Measurements from ENCODE around the gene ELOVL2.

The ELOVL2 gene

DNA sequence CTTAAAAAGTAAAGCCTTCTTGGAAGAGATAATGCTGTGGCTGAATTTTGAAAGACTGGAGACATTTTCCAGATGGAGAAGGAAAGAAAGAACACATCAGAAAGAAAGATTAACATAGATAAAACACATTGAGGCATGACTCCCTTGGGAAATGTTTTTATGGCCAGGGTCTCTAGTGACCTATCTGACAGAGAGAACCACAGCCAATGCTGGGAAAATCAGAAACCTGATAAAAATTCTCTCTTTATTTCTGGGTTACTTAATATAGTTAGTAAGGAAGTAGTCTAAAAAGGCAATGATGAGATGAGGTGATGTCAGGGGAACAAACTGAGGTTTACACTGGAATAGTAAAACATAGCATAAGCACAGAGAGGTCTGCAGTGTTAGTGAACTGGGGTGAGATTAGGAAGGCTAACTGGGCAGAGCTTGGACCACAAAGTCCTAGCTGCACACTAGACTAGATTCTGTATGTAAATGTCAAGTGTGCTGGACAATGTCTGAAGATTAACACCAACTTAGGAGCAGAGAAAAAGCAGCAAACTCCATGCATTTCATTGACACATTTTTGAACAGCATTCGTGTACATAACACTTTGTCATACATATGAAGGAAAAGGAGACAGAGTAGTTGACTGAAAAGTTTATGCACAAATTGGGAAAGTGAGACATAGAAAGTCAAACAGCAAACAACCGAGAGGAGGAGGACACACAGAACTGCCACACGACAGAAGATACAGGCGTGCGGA, 31.0 kb downstream of the ELOVL2 start:
- no peak for DNase-seq
- Histone ChIP-seq H3K9me3 (ENCODE audit: insufficient read depth, low read length, severe bottlenecking) (no peaks in the 10 kb centered on the region), H2AFZ (ENCODE audit: low read depth, low read length) (no peak overlapping the region), H3K4me3 (ENCODE audit: low read depth in 1 of 2, low read length in 2 of 2) (no peak overlapping the region), H3K36me3 (ENCODE audit: insufficient read depth, low read length) (no peaks in the 10 kb centered on the region), H3K27ac (ENCODE audit: low read length) (no peak overlapping the region), H4K20me1 (ENCODE audit: insufficient read depth, low read length) (no peaks in the 10 kb centered on the region), H3K27me3 (ENCODE audit: insufficient read depth, low read length, poor library complexity) (peaks cover 25% of the 10 kb centered on the region), H3K4me2 (ENCODE audit: insufficient read depth, low read length) (no peak overlapping the region), H3K79me2 (ENCODE audit: insufficient read depth, low read length) (no peaks in the 10 kb centered on the region), H3K9ac (ENCODE audit: low read depth, low read length) (no peak overlapping the region), H3K4me1 (ENCODE audit: insufficient read depth, low read length) (no peaks in the 10 kb centered on the region)
- TF ChIP-seq, protein P1, sequence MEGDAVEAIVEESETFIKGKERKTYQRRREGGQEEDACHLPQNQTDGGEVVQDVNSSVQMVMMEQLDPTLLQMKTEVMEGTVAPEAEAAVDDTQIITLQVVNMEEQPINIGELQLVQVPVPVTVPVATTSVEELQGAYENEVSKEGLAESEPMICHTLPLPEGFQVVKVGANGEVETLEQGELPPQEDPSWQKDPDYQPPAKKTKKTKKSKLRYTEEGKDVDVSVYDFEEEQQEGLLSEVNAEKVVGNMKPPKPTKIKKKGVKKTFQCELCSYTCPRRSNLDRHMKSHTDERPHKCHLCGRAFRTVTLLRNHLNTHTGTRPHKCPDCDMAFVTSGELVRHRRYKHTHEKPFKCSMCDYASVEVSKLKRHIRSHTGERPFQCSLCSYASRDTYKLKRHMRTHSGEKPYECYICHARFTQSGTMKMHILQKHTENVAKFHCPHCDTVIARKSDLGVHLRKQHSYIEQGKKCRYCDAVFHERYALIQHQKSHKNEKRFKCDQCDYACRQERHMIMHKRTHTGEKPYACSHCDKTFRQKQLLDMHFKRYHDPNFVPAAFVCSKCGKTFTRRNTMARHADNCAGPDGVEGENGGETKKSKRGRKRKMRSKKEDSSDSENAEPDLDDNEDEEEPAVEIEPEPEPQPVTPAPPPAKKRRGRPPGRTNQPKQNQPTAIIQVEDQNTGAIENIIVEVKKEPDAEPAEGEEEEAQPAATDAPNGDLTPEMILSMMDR (IDR thresholded peaks at IDR 0.05; ENCODE audit: borderline replicate concordance, extremely low read depth, low read length, poor library complexity, severe bottlenecking): no peak
- no peak for TF ChIP-seq EZH2 (IDR thresholded peaks at IDR 0.05; ENCODE audit: borderline replicate concordance, low read depth, low read length, severe bottlenecking)
- no peak for ATAC-seq (ENCODE audit: insufficient read depth, low read depth)

DNA sequence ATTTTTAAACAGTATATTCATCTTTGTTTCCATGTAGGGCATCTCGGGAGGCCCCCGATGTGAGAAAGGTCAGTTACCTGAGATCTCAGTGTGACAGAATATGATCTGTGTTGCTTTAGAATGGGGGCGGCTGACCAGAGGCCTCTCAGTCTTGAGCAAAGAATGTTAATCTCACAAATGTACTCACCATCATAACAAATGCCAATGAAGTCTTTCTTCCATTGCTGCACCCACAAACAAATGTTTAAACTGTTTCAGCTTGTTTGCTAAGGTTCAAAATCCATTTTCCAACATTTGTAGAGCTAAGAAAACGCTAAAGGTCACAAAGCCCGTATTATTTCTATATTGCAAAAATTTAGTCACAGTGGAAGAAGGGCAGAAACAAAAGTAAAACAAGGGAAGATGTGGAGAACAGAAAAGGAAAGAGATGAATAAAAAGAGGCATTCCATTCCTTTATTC, 31.8 kb downstream of the ELOVL2 start:
- Histone ChIP-seq H3K4me3 (ENCODE audit: low read depth in 1 of 2, low read length in 2 of 2) (no peak overlapping the region), H4K20me1 (ENCODE audit: insufficient read depth, low read length) (no peaks in the 10 kb centered on the region), H2AFZ (ENCODE audit: low read depth, low read length) (no peak overlapping the region), H3K4me2 (ENCODE audit: insufficient read depth, low read length) (no peak overlapping the region), H3K9ac (ENCODE audit: low read depth, low read length) (no peak overlapping the region), H3K9me3 (ENCODE audit: insufficient read depth, low read length, severe bottlenecking) (no peaks in the 10 kb centered on the region), H3K36me3 (ENCODE audit: insufficient read depth, low read length) (no peaks in the 10 kb centered on the region), H3K79me2 (ENCODE audit: insufficient read depth, low read length) (no peaks in the 10 kb centered on the region), H3K27ac (ENCODE audit: low read length) (no peak overlapping the region), H3K4me1 (ENCODE audit: insufficient read depth, low read length) (no peaks in the 10 kb centered on the region), H3K27me3 (ENCODE audit: insufficient read depth, low read length, poor library complexity) (peaks cover 22% of the 10 kb centered on the region)
- TF ChIP-seq EZH2 (IDR thresholded peaks at IDR 0.05; ENCODE audit: borderline replicate concordance, low read depth, low read length, severe bottlenecking): no peak
- TF ChIP-seq, protein P1 (IDR thresholded peaks at IDR 0.05; ENCODE audit: borderline replicate concordance, extremely low read depth, low read length, poor library complexity, severe bottlenecking): no peak
- ATAC-seq (ENCODE audit: insufficient read depth, low read depth): no peak
- DNase-seq: no peak

DNA sequence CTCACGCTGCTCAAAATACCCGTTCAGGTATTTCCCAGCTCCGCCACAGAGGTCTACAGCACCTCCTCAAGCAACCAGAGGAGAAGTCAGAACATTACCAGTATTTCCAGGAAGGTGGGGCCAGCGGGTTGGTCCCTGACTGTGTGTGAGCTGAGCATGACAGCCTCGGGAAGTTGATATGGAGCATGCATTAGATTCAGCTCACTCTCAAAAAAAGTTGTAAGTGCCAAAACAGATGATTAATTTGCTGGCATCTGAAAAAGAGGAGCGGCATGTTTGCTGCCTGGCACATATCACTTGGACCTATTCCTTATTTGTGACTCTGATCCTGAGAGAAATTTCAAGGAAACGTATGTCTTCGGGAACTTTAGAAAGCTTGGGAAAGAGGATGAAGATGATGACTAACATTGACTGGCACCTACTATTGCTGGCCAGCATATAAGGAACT, 32.3 kb downstream of the ELOVL2 start:
- Histone ChIP-seq H3K9ac (ENCODE audit: low read depth, low read length) (no peak overlapping the region), H3K27me3 (ENCODE audit: insufficient read depth, low read length, poor library complexity) (peaks cover 19% of the 10 kb centered on the region), H3K4me3 (ENCODE audit: low read depth in 1 of 2, low read length in 2 of 2) (no peak overlapping the region), H3K36me3 (ENCODE audit: insufficient read depth, low read length) (no peaks in the 10 kb centered on the region), H3K79me2 (ENCODE audit: insufficient read depth, low read length) (no peaks in the 10 kb centered on the region), H4K20me1 (ENCODE audit: insufficient read depth, low read length) (no peaks in the 10 kb centered on the region), H3K27ac (ENCODE audit: low read length) (no peak overlapping the region), H3K9me3 (ENCODE audit: insufficient read depth, low read length, severe bottlenecking) (no peaks in the 10 kb centered on the region), H3K4me1 (ENCODE audit: insufficient read depth, low read length) (no peaks in the 10 kb centered on the region), H2AFZ (ENCODE audit: low read depth, low read length) (no peak overlapping the region), H3K4me2 (ENCODE audit: insufficient read depth, low read length) (no peak overlapping the region)
- DNase-seq: no peak
- no peak for ATAC-seq (ENCODE audit: insufficient read depth, low read depth)
- TF ChIP-seq, protein P1 (IDR thresholded peaks at IDR 0.05; ENCODE audit: borderline replicate concordance, extremely low read depth, low read length, poor library complexity, severe bottlenecking): no peak
- no peak for TF ChIP-seq EZH2 (IDR thresholded peaks at IDR 0.05; ENCODE audit: borderline replicate concordance, low read depth, low read length, severe bottlenecking)

Measured in DND-41 (cell line).